Vagina (tissue), 2 donors: Measurements from ENCODE around the gene UNC119B.

ENCODE experiments used
- POLR2A ChIP-seq, 2 donors: fragments of 450-650 bp; IDR thresholded peaks; one replicate each; pipeline ENCODE4 v1.6.1; 2017; ENCODE audit warnings: antibody characterized with exemption in 2 of 2, mild to moderate bottlenecking in 2 of 2, moderate library complexity in 2 of 2
- TF ChIP-seq, protein P1 (sequence below), 3 experiments: fragments of 450-650 bp in 2 of 3; fragments of 200-600 bp in 1 of 3; sonication (generic) in 1 of 3; IDR thresholded peaks; one replicate each; pipeline ENCODE4 v1.5.1; 2017 to 2019; ENCODE audit warnings: antibody characterized with exemption in 3 of 3, mild to moderate bottlenecking in 2 of 3, moderate library complexity in 2 of 3

GRCh38 chr12:120741476-120742421, 31.5 kb downstream of the UNC119B start:
- TF ChIP-seq, protein P1, sequence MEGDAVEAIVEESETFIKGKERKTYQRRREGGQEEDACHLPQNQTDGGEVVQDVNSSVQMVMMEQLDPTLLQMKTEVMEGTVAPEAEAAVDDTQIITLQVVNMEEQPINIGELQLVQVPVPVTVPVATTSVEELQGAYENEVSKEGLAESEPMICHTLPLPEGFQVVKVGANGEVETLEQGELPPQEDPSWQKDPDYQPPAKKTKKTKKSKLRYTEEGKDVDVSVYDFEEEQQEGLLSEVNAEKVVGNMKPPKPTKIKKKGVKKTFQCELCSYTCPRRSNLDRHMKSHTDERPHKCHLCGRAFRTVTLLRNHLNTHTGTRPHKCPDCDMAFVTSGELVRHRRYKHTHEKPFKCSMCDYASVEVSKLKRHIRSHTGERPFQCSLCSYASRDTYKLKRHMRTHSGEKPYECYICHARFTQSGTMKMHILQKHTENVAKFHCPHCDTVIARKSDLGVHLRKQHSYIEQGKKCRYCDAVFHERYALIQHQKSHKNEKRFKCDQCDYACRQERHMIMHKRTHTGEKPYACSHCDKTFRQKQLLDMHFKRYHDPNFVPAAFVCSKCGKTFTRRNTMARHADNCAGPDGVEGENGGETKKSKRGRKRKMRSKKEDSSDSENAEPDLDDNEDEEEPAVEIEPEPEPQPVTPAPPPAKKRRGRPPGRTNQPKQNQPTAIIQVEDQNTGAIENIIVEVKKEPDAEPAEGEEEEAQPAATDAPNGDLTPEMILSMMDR (IDR thresholded peaks at IDR 0.05) = no peak
- TF ChIP-seq POLR2A (IDR thresholded peaks at IDR 0.05) = no peak
